Adrenal gland (tissue), 5 donors: ENCODE measurements around the gene PHF20.

Experiments used
- POLR2A ChIP-seq, 2 donors: fragments of 450-650 bp; IDR thresholded peaks; one replicate each; pipeline ENCODE4 v1.6.1; 2017; ENCODE audit warnings: antibody characterized with exemption in 2 of 2, mild to moderate bottlenecking in 2 of 2, moderate library complexity in 1 of 2
- TF ChIP-seq, protein P1 (sequence below), 6 experiments: fragments of 450-650 bp in 4 of 6; fragments of 200-600 bp in 2 of 6; sonication (generic) in 1 of 6; IDR thresholded peaks; 1 replicate in 5 of 6; 2 replicates in 1 of 6; pipeline versions ENCODE4 v1.5.1 to v1.8.0; 2016 to 2021; ENCODE audit warnings: antibody characterized with exemption in 6 of 6, mild to moderate bottlenecking in 2 of 6, moderate library complexity in 1 of 6
- donor health status: DM: no; HTN: no; CAD: no.

DNA sequence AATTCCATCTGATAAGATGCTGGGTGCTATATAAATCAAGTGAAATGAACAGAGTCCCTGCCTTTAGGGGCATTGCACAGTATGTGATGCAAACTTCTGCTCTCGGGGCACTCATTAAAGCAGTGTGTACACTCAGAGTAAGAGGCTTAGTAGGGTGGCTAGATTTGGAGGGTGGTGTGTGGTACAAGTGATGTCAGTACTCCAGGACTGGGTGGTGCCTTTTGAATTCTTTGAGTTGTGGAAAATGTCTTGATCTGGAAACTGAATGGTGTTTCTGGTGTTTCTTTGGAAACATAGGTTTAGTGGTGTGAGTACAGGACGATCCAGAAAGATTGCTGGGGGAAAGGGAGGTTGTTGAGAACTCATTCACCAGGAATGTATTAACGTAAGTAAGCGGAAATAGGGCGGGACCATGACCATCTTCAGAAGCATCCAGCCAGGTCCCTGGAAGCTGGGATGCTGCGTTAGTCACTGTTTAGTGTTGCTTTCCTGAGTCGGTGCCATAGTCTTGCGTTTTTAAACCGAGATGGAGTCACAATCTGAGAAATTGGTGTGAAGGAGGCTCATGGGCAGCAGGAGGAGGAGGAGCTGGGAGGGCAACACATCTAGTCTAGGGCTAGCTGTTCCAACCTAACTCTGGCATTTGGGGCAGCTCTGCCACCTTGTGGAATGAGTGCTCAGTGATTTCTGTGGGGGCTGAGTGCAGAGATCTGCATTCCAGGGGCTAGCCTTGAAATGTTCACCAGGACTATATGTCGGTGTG lies 112.1 kb downstream of the PHF20 start:
- TF ChIP-seq POLR2A (IDR thresholded peaks at IDR 0.05), result no peak
- TF ChIP-seq, protein P1, sequence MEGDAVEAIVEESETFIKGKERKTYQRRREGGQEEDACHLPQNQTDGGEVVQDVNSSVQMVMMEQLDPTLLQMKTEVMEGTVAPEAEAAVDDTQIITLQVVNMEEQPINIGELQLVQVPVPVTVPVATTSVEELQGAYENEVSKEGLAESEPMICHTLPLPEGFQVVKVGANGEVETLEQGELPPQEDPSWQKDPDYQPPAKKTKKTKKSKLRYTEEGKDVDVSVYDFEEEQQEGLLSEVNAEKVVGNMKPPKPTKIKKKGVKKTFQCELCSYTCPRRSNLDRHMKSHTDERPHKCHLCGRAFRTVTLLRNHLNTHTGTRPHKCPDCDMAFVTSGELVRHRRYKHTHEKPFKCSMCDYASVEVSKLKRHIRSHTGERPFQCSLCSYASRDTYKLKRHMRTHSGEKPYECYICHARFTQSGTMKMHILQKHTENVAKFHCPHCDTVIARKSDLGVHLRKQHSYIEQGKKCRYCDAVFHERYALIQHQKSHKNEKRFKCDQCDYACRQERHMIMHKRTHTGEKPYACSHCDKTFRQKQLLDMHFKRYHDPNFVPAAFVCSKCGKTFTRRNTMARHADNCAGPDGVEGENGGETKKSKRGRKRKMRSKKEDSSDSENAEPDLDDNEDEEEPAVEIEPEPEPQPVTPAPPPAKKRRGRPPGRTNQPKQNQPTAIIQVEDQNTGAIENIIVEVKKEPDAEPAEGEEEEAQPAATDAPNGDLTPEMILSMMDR (IDR thresholded peaks at IDR 0.05), result peak; percentile 71 to 86 (median 80)
